ENCODE measurements around the gene MRPL32.

GRCh38 chr7:42924223-42924838 lies 7.8 kb upstream of the MRPL32 start:
- no peak for TF ChIP-seq EZH2 (IDR thresholded peaks at IDR 0.05)
- TF ChIP-seq POLR2AphosphoS5 (IDR thresholded peaks at IDR 0.05; ENCODE audit: borderline replicate concordance, low read depth, low read length) = no peak
- TF ChIP-seq FOXP2 (optimal IDR thresholded peaks at IDR 0.05; ENCODE audit: control extremely low read depth, extremely low read length, insufficient read depth) = no peak

All from SK-N-MC (cell line).